ENCODE data around the gene DIPK1B. TPM values are rescaled to one million over a fixed set of nuclear protein-coding genes. Genes with fewer than 3 reads are reported as not detected.

DIPK1B gene
- total RNA-seq, 1 experiment from 2014 or later, result 1.5 TPM

GRCh38 chr9:136766410-136767120 is 54.2 kb downstream of the DIPK1B start:
- peak; percentile 59 for DNase-seq (ENCODE audit: low read depth)

- DNase-seq (ENCODE audit: low read depth), result no peak
Observed at GRCh38 chr9:136769710-136770191, 57.4 kb downstream of the DIPK1B start.

GRCh38 chr9:136771907-136772415 is 59.6 kb downstream of the DIPK1B start:
- no peak for DNase-seq (ENCODE audit: low read depth)

GRCh38 chr9:136773386-136774044 is 61.1 kb downstream of the DIPK1B start:
- DNase-seq (ENCODE audit: low read depth), result no peak

Other genes starting within 250 kb of the DIPK1B start
- 20.7 and 42.6 TPM in 2 replicates for gene SEC16A, start 229.5 kb upstream of the DIPK1B start, total RNA-seq (2014; rRNA removed; shearing (Covaris generic))
- gene NOTCH1, start 166.5 kb upstream of the DIPK1B start, total RNA-seq (2014; rRNA removed; shearing (Covaris generic)), result 6.4 and 12.1 TPM in 2 replicates
- gene EGFL7, start 49.7 kb upstream of the DIPK1B start, total RNA-seq (2014; rRNA removed; shearing (Covaris generic)), result 18.0 and 20.9 TPM in 2 replicates
- 47.9 and 55.7 TPM in 2 replicates for gene AGPAT2, start 25.1 kb upstream of the DIPK1B start, total RNA-seq (2014; rRNA removed; shearing (Covaris generic))
- gene LCN10, start 30.4 kb downstream of the DIPK1B start, total RNA-seq (2014; rRNA removed; shearing (Covaris generic)), result not detected in 2 replicates
- not detected in 2 replicates for gene LCN6, start 36.0 kb downstream of the DIPK1B start, total RNA-seq (2014; rRNA removed; shearing (Covaris generic))
- gene LCN8, start 45.7 kb downstream of the DIPK1B start, total RNA-seq (2014; rRNA removed; shearing (Covaris generic)), result not detected in 2 replicates
- gene LCN15, start 51.9 kb downstream of the DIPK1B start, total RNA-seq (2014; rRNA removed; shearing (Covaris generic)), result not detected in 2 replicates
- 63.0 and 84.8 TPM in 2 replicates for gene TMEM141, start 78.8 kb downstream of the DIPK1B start, total RNA-seq (2014; rRNA removed; shearing (Covaris generic))
- gene CCDC183, start 83.8 kb downstream of the DIPK1B start, total RNA-seq (2014; rRNA removed; shearing (Covaris generic)), result not detected in 2 replicates
- 55.9 and 75.4 TPM in 2 replicates for gene RABL6, start 95.4 kb downstream of the DIPK1B start, total RNA-seq (2014; rRNA removed; shearing (Covaris generic))
- 0.15 and 1.1 TPM in 2 replicates for gene AJM1, start 129.9 kb downstream of the DIPK1B start, total RNA-seq (2014; rRNA removed; shearing (Covaris generic))
- gene PHPT1, start 136.8 kb downstream of the DIPK1B start, total RNA-seq (2014; rRNA removed; shearing (Covaris generic)), result 81.2 and 95.3 TPM in 2 replicates
- gene MAMDC4, start 139.8 kb downstream of the DIPK1B start, total RNA-seq (2014; rRNA removed; shearing (Covaris generic)), result 0.44 TPM in 1 of 2 replicates, not detected in the other
- gene EDF1, start 153.7 kb downstream of the DIPK1B start, total RNA-seq (2014; rRNA removed; shearing (Covaris generic)), result 567 and 587 TPM in 2 replicates
- gene TRAF2, start 173.9 kb downstream of the DIPK1B start, total RNA-seq (2014; rRNA removed; shearing (Covaris generic)), result 13.6 and 26.8 TPM in 2 replicates
- gene FBXW5, start 232.2 kb downstream of the DIPK1B start, total RNA-seq (2014; rRNA removed; shearing (Covaris generic)), result 78.4 and 117 TPM in 2 replicates
- gene C8G, start 232.7 kb downstream of the DIPK1B start, total RNA-seq (2014; rRNA removed; shearing (Covaris generic)), result 0.89 TPM in 1 of 2 replicates, not detected in the other
- gene LCN12, start 239.7 kb downstream of the DIPK1B start, total RNA-seq (2014; rRNA removed; shearing (Covaris generic)), result 1.2 TPM in 1 of 2 replicates, not detected in the other

Data from M059J (cell line).